ENCODE results near the gene PCTP. TPM values are rescaled to one million over a fixed set of nuclear protein-coding genes. Genes with fewer than 3 reads are reported as not detected.
A peak's percentile ranks its signal among the peaks of the same experiment; 100 is the strongest.

The PCTP gene
- 7.7 and 8.4 TPM in 2 replicates for total RNA-seq
- long read RNA-seq, transcript PCTP-201 (6 exons, 2,044 nt): major isoform, 36 of 48 reads
- long read RNA-seq, partial matches to known transcripts: 1 of 48 reads
- long read RNA-seq, other reads (novel, unspliced or antisense): 3 of 48 reads

DNA sequence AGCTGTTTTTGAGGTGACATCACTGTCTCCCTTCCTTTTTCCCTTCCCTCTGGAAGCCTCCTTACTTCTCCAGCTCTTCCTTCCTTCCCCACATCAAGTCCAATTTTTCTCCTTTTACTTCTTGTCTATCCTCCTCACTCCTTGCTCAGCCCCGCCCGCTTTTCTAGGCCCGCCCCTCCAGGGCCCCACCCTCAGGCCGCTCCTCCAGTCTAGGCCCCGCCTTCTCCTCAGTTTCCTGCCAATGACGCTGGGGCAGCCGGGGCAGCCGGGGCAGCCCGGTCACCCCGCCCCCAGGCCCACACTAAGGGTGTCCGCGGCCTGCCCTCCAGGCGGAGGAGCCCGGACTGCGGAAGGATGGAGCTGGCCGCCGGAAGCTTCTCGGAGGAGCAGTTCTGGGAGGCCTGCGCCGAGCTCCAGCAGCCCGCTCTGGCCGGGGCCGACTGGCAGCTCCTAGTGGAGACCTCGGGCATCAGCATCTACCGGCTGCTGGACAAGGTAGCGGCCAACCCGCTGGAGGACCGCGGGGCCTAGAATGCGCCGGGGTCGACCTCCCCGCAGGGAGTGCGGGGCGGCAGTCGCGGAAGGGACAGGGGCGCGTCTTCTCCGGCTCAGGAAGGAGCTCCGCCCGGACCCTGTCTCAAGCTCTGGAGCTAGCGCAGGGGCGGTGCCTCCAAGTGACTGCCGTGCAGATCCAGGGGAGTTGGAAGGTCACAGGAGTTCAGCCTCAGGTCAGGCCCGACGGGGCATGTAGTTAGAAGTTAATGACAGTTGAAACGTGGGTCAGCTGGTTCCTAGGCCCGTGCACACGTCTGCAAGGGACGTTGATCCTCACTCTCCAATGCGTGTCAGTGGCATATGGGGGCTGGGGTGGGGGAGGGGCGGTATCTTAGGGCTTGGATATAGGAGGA, at the start of gene PCTP:
TSS of gene PCTP (plus strand) at position 302 of the 908 bp plus-strand sequence. CDS start at position 355, 53 bp downstream.
- H3K27ac Mint-ChIP-seq (ENCODE audit: unreplicated experiment): peak within 1 kb of the TSS; percentile 81

DNA sequence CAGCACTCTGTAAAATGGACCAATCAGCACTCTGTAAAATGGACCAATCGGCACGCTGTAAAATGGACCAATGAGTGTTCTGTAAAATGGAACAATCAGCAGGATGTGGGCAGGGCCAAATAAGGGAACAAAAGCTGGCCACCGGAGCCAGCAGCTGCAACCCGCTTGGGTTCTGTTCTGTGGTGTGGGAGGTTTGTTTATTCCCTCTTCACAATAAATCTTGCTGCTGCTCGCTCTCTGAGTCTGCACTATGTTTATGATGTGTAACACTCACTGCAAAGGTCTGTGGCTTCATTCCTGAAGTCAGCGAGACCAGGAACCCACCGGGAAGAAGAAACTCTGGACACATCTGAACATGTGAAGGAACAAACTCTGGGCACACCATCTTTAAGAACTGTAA, 48.7 kb upstream of the PCTP start:
- DNase-seq (ENCODE audit: extremely low spot score, unreplicated experiment): no peak
- Mint-ChIP-seq H3K36me3 (ENCODE audit: unreplicated experiment) (no peaks in the 10 kb centered on the region), H3K4me3 (ENCODE audit: unreplicated experiment) (no peak overlapping the region), H3K4me1 (ENCODE audit: unreplicated experiment) (no peaks in the 10 kb centered on the region), H3K27ac (ENCODE audit: unreplicated experiment) (no peak overlapping the region), H3K27me3 (ENCODE audit: unreplicated experiment) (peaks cover 27% of the 10 kb centered on the region), H3K9me3 (ENCODE audit: unreplicated experiment) (peaks cover 4% of the 10 kb centered on the region)
- no peak for TF ChIP-seq CTCF (IDR thresholded peaks at IDR 0.05)

More for the DNA sequence above, at the start of gene PCTP:
- peaks cover 32% of the 10 kb centered on the region for H3K27me3 Mint-ChIP-seq (ENCODE audit: unreplicated experiment)
- peaks cover 14% of the 10 kb centered on the region for H3K36me3 Mint-ChIP-seq (ENCODE audit: unreplicated experiment)
- peak; percentile 97 for DNase-seq (ENCODE audit: extremely low spot score, unreplicated experiment)
- peak; percentile 61 for TF ChIP-seq CTCF (IDR thresholded peaks at IDR 0.05)
- H3K4me1 Mint-ChIP-seq (ENCODE audit: unreplicated experiment): peaks cover 17% of the 10 kb centered on the region
- peak within 1 kb of the TSS; percentile 84 for H3K4me3 Mint-ChIP-seq (ENCODE audit: unreplicated experiment)
- H3K9me3 Mint-ChIP-seq (ENCODE audit: unreplicated experiment): no peaks in the 10 kb centered on the region

- no peak for TF ChIP-seq CTCF (IDR thresholded peaks at IDR 0.05)
- no peak for DNase-seq (ENCODE audit: extremely low spot score, unreplicated experiment)
- Mint-ChIP-seq H3K27me3 (ENCODE audit: unreplicated experiment) (peaks cover 40% of the 10 kb centered on the region), H3K36me3 (ENCODE audit: unreplicated experiment) (no peaks in the 10 kb centered on the region), H3K27ac (ENCODE audit: unreplicated experiment) (no peak overlapping the region), H3K4me3 (ENCODE audit: unreplicated experiment) (no peak overlapping the region), H3K4me1 (ENCODE audit: unreplicated experiment) (no peaks in the 10 kb centered on the region), H3K9me3 (ENCODE audit: unreplicated experiment) (peaks cover 4% of the 10 kb centered on the region)
These were observed 46.5 kb upstream of the PCTP start for GRCh38 chr17:55704401-55704800.

DNA sequence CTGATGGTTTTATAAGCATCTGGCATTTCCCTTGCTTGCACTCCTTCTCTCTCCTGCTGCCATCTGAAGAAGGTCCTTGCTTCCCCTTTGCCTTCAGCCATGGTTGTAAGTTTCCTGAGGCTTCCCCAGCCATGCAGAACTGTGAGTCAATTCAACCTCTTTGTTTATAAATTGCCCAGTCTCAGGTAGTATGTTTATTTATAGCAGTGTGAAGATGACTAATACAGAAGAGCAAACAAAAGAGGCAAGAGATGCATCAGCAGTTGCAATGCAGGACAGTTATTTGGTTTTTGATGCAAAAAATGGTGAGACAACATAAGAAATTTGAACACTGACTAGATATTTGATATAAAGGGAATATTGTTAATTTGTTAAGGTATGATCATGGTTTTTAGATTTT, 45.0 kb upstream of the PCTP start:
- peaks cover 43% of the 10 kb centered on the region for H3K27me3 Mint-ChIP-seq (ENCODE audit: unreplicated experiment)
- H3K27ac Mint-ChIP-seq (ENCODE audit: unreplicated experiment): no peak overlapping the region
- no peak for TF ChIP-seq CTCF (IDR thresholded peaks at IDR 0.05)
- peaks cover 4% of the 10 kb centered on the region for H3K4me1 Mint-ChIP-seq (ENCODE audit: unreplicated experiment)
- DNase-seq (ENCODE audit: extremely low spot score, unreplicated experiment): no peak
- no peaks in the 10 kb centered on the region for H3K36me3 Mint-ChIP-seq (ENCODE audit: unreplicated experiment)
- H3K9me3 Mint-ChIP-seq (ENCODE audit: unreplicated experiment): peaks cover 4% of the 10 kb centered on the region
- no peak overlapping the region for H3K4me3 Mint-ChIP-seq (ENCODE audit: unreplicated experiment)

Measured in osteocyte (in vitro differentiated cells).